HEK293T (cell line): Measurements from ENCODE around the gene SLC22A4.

ENCODE experiments used
- CTCF ChIA-PET: fragments of 350-600 bp; formaldehyde crosslinking; extraction: SDS; loops from one replicate; lab custom pipeline; 2021; ENCODE audit warnings: antibody characterized with exemption, inconsistent platforms; lab: Yijun Ruan, JAX
- POLR2A ChIA-PET: fragments of 350-600 bp; formaldehyde crosslinking; extraction: SDS; loops from one replicate; lab custom pipeline; 2020; ENCODE audit warnings: antibody characterized with exemption, inconsistent platforms; lab: Yijun Ruan, JAX
- DNase-seq: peaks from one replicate; pipeline ENCODE4 v3.0.0; 2012; ENCODE audit warnings: mixed read lengths; ENCODE audit errors: extremely low spot score
- ARNT ChIP-seq: fragments of 450-650 bp; IDR thresholded peaks from 2 replicates; pipeline ENCODE4 v1.6.1; 2017; ENCODE audit warnings: mild to moderate bottlenecking
- BHLHE40 ChIP-seq: fragments of 450-650 bp; IDR thresholded peaks from 2 replicates; pipeline ENCODE4 v1.6.1; 2016; ENCODE audit warnings: mild to moderate bottlenecking, moderate library complexity, borderline replicate concordance
- CTBP1 ChIP-seq: fragments of 450-650 bp; IDR thresholded peaks from 2 replicates; pipeline ENCODE4 v1.6.1; 2016; ENCODE audit warnings: borderline replicate concordance
- ELF4 ChIP-seq: fragments of 450-650 bp; IDR thresholded peaks from 2 replicates; pipeline ENCODE4 v1.6.1; 2017; ENCODE audit warnings: antibody characterized with exemption
- FOXA1 ChIP-seq: fragments of 450-650 bp; IDR thresholded peaks from 2 replicates; pipeline ENCODE4 v1.6.1; 2016; ENCODE audit warnings: mild to moderate bottlenecking
- FOXK2 ChIP-seq: fragments of 450-650 bp; IDR thresholded peaks from 2 replicates; pipeline ENCODE4 v1.6.1; 2016; ENCODE audit warnings: mild to moderate bottlenecking
- FOXM1 ChIP-seq: fragments of 450-650 bp; IDR thresholded peaks from 2 replicates; pipeline ENCODE4 v1.6.1; 2017; ENCODE audit warnings: mild to moderate bottlenecking, borderline replicate concordance
- HDGF ChIP-seq: fragments of 450-650 bp; IDR thresholded peaks from 2 replicates; pipeline ENCODE4 v1.6.1; 2017; ENCODE audit warnings: antibody characterized with exemption, borderline replicate concordance
- L3MBTL2 ChIP-seq: fragments of 450-650 bp; conservative IDR thresholded peaks from 2 replicates; pipeline ENCODE4 v1.6.1; 2016; ENCODE audit warnings: mild to moderate bottlenecking
- LEF1 ChIP-seq: fragments of 450-650 bp; IDR thresholded peaks from 2 replicates; pipeline ENCODE4 v1.6.1; 2017; ENCODE audit warnings: mild to moderate bottlenecking, borderline replicate concordance
- NFRKB ChIP-seq: fragments of 450-650 bp; IDR thresholded peaks from 2 replicates; pipeline ENCODE4 v1.6.1; 2016; ENCODE audit warnings: mild to moderate bottlenecking, moderate library complexity
- SP1 ChIP-seq: fragments of 450-650 bp; IDR thresholded peaks from 2 replicates; pipeline ENCODE4 v1.6.1; 2017
- SUZ12 ChIP-seq: fragments of 450-650 bp; IDR thresholded peaks from 2 replicates; pipeline ENCODE4 v1.6.1; 2016; ENCODE audit warnings: mild to moderate bottlenecking
- TARDBP ChIP-seq: fragments of 450-650 bp; IDR thresholded peaks from 2 replicates; pipeline ENCODE4 v1.6.1; 2016
- ZNF384 ChIP-seq: fragments of 450-650 bp; IDR thresholded peaks from 2 replicates; pipeline ENCODE4 v1.6.1; 2016
- TF ChIP-seq, protein P1 (sequence below): fragments of 450-650 bp; IDR thresholded peaks from 2 replicates; pipeline ENCODE4 v1.6.1; 2016

Gene SLC22A4

GRCh38 chr5:132275367-132276220 is 18.6 kb upstream of the SLC22A4 start:
- CTCF ChIA-PET: interaction anchor here (0.5 to 1.3 kb wide), 2 partner anchors 11 to 453 kb away, joined by 3 read pairs; no protein-coding TSS in a partner anchor
- POLR2A ChIA-PET: interaction anchor here (1.2 kb wide), 1 partner anchor 18 kb away, joined by 8 read pairs; the partner anchor contains the start of gene SLC22A4
- DNase-seq: no peak
- TF ChIP-seq NFRKB: no peak
- TF ChIP-seq ELF4: no peak

- CTCF ChIA-PET: no interaction called here
- POLR2A ChIA-PET: interaction anchor here (2.8 kb wide), 1 partner anchor 17 kb away, joined by 32 read pairs; the partner anchor contains the start of gene SLC22A4
- TF ChIP-seq NFRKB: no peak
- TF ChIP-seq FOXA1: no peak
- TF ChIP-seq ELF4: no peak
- TF ChIP-seq, protein P1, sequence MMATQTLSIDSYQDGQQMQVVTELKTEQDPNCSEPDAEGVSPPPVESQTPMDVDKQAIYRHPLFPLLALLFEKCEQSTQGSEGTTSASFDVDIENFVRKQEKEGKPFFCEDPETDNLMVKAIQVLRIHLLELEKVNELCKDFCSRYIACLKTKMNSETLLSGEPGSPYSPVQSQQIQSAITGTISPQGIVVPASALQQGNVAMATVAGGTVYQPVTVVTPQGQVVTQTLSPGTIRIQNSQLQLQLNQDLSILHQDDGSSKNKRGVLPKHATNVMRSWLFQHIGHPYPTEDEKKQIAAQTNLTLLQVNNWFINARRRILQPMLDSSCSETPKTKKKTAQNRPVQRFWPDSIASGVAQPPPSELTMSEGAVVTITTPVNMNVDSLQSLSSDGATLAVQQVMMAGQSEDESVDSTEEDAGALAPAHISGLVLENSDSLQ: no peak
- no peak for TF ChIP-seq ARNT
- no peak for TF ChIP-seq SP1
- no peak for TF ChIP-seq FOXM1
- TF ChIP-seq HDGF: no peak
- TF ChIP-seq BHLHE40: no peak
- TF ChIP-seq CTBP1: no peak
- no peak for TF ChIP-seq SUZ12
- TF ChIP-seq FOXK2: no peak
- no peak for TF ChIP-seq TARDBP
- TF ChIP-seq L3MBTL2: no peak
- no peak for TF ChIP-seq LEF1
- no peak for TF ChIP-seq ZNF384
- no peak for DNase-seq
Measured at GRCh38 chr5:132277256-132277655, 16.9 kb upstream of the SLC22A4 start.

- DNase-seq: no peak
- CTCF ChIA-PET: no interaction called here
- TF ChIP-seq L3MBTL2: no peak
- POLR2A ChIA-PET: interaction anchor here (1.8 to 2.8 kb wide), 2 partner anchors 16 to 91 kb away, joined by 6 to 32 read pairs; partner anchors contain the start of genes SLC22A4 and SLC22A5
Measured at GRCh38 chr5:132277971-132278853, 16.0 kb upstream of the SLC22A4 start.

- ChIA-PET POLR2A (interaction anchor here (1.8 to 2.8 kb wide), 2 partner anchors 14 to 89 kb away, joined by 6 to 32 read pairs; partner anchors contain the start of genes SLC22A4 and SLC22A5), CTCF (interaction anchor here (1.0 kb wide), 2 partner anchors 12 to 221 kb away, joined by 4 to 5 read pairs; no protein-coding TSS in a partner anchor)
- TF ChIP-seq SP1 (no peak), SUZ12 (no peak), FOXA1 (no peak), ZNF384 (no peak)
- no peak for DNase-seq
Measured at GRCh38 chr5:132279801-132280200, 14.4 kb upstream of the SLC22A4 start.

- no peak for DNase-seq
- ChIA-PET CTCF (interaction anchor here (0.9 to 1.3 kb wide), 2 partner anchors 11 to 220 kb away, joined by 3 to 5 read pairs; no protein-coding TSS in a partner anchor), POLR2A (interaction anchor here (1.3 to 1.4 kb wide), 2 partner anchors 13 to 89 kb away, joined by 3 to 10 read pairs; partner anchors contain the start of genes SLC22A4 and SLC22A5)
- no peak for TF ChIP-seq L3MBTL2
- no peak for TF ChIP-seq HDGF
- no peak for TF ChIP-seq SUZ12
- TF ChIP-seq ARNT: no peak
- no peak for TF ChIP-seq FOXA1
- TF ChIP-seq, protein P1: no peak
- no peak for TF ChIP-seq FOXK2
- TF ChIP-seq NFRKB: no peak
- no peak for TF ChIP-seq CTBP1
- TF ChIP-seq TARDBP: no peak
- TF ChIP-seq SP1: no peak
- no peak for TF ChIP-seq BHLHE40
- TF ChIP-seq FOXM1: no peak
- TF ChIP-seq ELF4: no peak
- no peak for TF ChIP-seq ZNF384
- no peak for TF ChIP-seq LEF1
Measured at GRCh38 chr5:132280371-132281240, 13.6 kb upstream of the SLC22A4 start.
